ENCODE measurements around the gene SMIM44.

GRCh38 chr19:3508771-3509535, 25.7 kb upstream of the SMIM44 start:
- no peak for TF ChIP-seq CTCF (IDR thresholded peaks at IDR 0.05)
- no peak for TF ChIP-seq POLR2A (IDR thresholded peaks at IDR 0.05)

Data from thyroid gland (tissue), 4 donors.